Measurements from ENCODE around the gene KRTAP6-3.

KRTAP6-3 gene

GRCh38 chr21:30628109-30628508 is 35.9 kb downstream of the KRTAP6-3 start:
- TF ChIP-seq CTCF (conservative IDR thresholded peaks at IDR 0.05; ENCODE audit: low read depth, low read length), result no peak
- Histone ChIP-seq H2AFZ (ENCODE audit: low read depth) (no peak overlapping the region), H3K4me1 (ENCODE audit: low read depth, poor library complexity, severe bottlenecking) (no peaks in the 10 kb centered on the region), H3K79me2 (ENCODE audit: insufficient read depth, low read depth) (no peaks in the 10 kb centered on the region), H3K27ac (no peak overlapping the region), H3K27me3 (ENCODE audit: insufficient read depth, low read depth) (no peaks in the 10 kb centered on the region), H3K4me2 (no peak overlapping the region), H4K20me1 (ENCODE audit: insufficient read depth) (no peaks in the 10 kb centered on the region), H3K9ac (no peak overlapping the region), H3K4me3 (IDR thresholded peaks at IDR 0.05; ENCODE audit: insufficient read depth, low read depth, low read length) (no peak overlapping the region), H3K36me3 (ENCODE audit: insufficient read depth) (no peaks in the 10 kb centered on the region)

- TF ChIP-seq CTCF (conservative IDR thresholded peaks at IDR 0.05; ENCODE audit: low read depth, low read length), result no peak
- H3K9ac ChIP-seq, result no peak overlapping the region
- no peak overlapping the region for H3K4me3 ChIP-seq (IDR thresholded peaks at IDR 0.05; ENCODE audit: insufficient read depth, low read depth, low read length)
- no peak overlapping the region for H2AFZ ChIP-seq (ENCODE audit: low read depth)
- no peaks in the 10 kb centered on the region for H3K79me2 ChIP-seq (ENCODE audit: insufficient read depth, low read depth)
- no peak overlapping the region for H3K4me2 ChIP-seq
- no peaks in the 10 kb centered on the region for H3K4me1 ChIP-seq (ENCODE audit: low read depth, poor library complexity, severe bottlenecking)
- no peaks in the 10 kb centered on the region for H4K20me1 ChIP-seq (ENCODE audit: insufficient read depth)
- H3K36me3 ChIP-seq (ENCODE audit: insufficient read depth), result no peaks in the 10 kb centered on the region
- no peak overlapping the region for H3K27ac ChIP-seq
- no peaks in the 10 kb centered on the region for H3K27me3 ChIP-seq (ENCODE audit: insufficient read depth, low read depth)
Observed at GRCh38 chr21:30629200-30629599, 37.0 kb downstream of the KRTAP6-3 start.

- no peak within 1 kb of the TSS for H3K4me3 ChIP-seq (IDR thresholded peaks at IDR 0.05; ENCODE audit: insufficient read depth, low read depth, low read length)
- H3K27ac ChIP-seq, result no peak within 1 kb of the TSS
- no peak for TF ChIP-seq CTCF (conservative IDR thresholded peaks at IDR 0.05; ENCODE audit: low read depth, low read length)
- H3K4me2 ChIP-seq, result no peak within 1 kb of the TSS
- no peak within 1 kb of the TSS for H2AFZ ChIP-seq (ENCODE audit: low read depth)
- H3K9ac ChIP-seq, result no peak within 1 kb of the TSS
- no peaks in the 10 kb centered on the region for H3K36me3 ChIP-seq (ENCODE audit: insufficient read depth)
- no peaks in the 10 kb centered on the region for H4K20me1 ChIP-seq (ENCODE audit: insufficient read depth)
- H3K79me2 ChIP-seq (ENCODE audit: insufficient read depth, low read depth), result no peaks in the 10 kb centered on the region
- H3K27me3 ChIP-seq (ENCODE audit: insufficient read depth, low read depth), result no peaks in the 10 kb centered on the region
- no peaks in the 10 kb centered on the region for H3K4me1 ChIP-seq (ENCODE audit: low read depth, poor library complexity, severe bottlenecking)
Observed at GRCh38 chr21:30634906-30635305, 42.7 kb downstream of the KRTAP6-3 start, which contains the start of gene KRTAP20-2. TSS of gene KRTAP20-2 (plus strand) at chr21:30635206. CDS start at chr21:30635264, 58 bp downstream.

GRCh38 chr21:30638686-30639085 is 46.4 kb downstream of the KRTAP6-3 start:
- no peak overlapping the region for H3K4me2 ChIP-seq
- H3K27ac ChIP-seq, result no peak overlapping the region
- no peaks in the 10 kb centered on the region for H3K79me2 ChIP-seq (ENCODE audit: insufficient read depth, low read depth)
- no peak for TF ChIP-seq CTCF (conservative IDR thresholded peaks at IDR 0.05; ENCODE audit: low read depth, low read length)
- no peaks in the 10 kb centered on the region for H3K36me3 ChIP-seq (ENCODE audit: insufficient read depth)
- no peak overlapping the region for H2AFZ ChIP-seq (ENCODE audit: low read depth)
- no peaks in the 10 kb centered on the region for H3K4me1 ChIP-seq (ENCODE audit: low read depth, poor library complexity, severe bottlenecking)
- H3K27me3 ChIP-seq (ENCODE audit: insufficient read depth, low read depth), result no peaks in the 10 kb centered on the region
- H3K9ac ChIP-seq, result no peak overlapping the region
- no peaks in the 10 kb centered on the region for H4K20me1 ChIP-seq (ENCODE audit: insufficient read depth)
- H3K4me3 ChIP-seq (IDR thresholded peaks at IDR 0.05; ENCODE audit: insufficient read depth, low read depth, low read length), result no peak overlapping the region

Data from KMS-11 (cell line).